ENCODE measurements around the gene SEBOX. TPM values are rescaled to one million over a fixed set of nuclear protein-coding genes. Genes with fewer than 3 reads are reported as not detected.
A peak's percentile ranks its signal among the peaks of the same experiment; 100 is the strongest.

SEBOX gene
- polyA plus RNA-seq, 3 donors = not detected

DNA sequence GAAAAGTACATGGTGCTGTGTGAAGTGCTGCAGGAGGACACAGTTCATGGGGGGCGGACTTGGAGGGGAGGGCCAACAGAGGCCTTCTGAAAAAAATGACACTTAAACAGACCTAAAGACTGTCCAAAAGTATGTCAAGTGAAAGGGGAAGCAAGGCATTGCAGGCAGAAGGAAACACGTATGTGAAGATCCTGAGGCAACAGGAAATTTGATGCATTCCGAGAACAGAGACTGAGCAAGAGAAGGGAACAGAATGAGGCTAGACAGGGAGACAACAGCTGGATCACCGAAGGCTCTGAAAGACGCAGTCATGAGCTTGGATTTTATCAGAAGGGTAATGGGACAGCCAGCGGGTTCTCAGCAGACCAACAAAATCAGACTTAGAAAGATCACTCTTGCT lies 30.8 kb downstream of the SEBOX start:
- peak overlapping the region; percentile 83 for H3K9ac ChIP-seq (ENCODE audit: insufficient read depth, low read length, poor library complexity, severe bottlenecking)
- H3K27ac ChIP-seq (ENCODE audit: low read depth in 1 of 2, low read length in 2 of 2) = peak overlapping the region; percentile 57 to 96
- H4K20me1 ChIP-seq (ENCODE audit: insufficient read depth, low read length) = peaks cover 6% of the 10 kb centered on the region
- H3K4me3 ChIP-seq (replicated peaks in 1 of 3; ENCODE audit: low read depth in 2 of 3, low read length in 3 of 3) = peak overlapping the region; percentile 62 to 93 (median 76)
- Mint-ChIP-seq H3K4me1 (peaks cover 40% of the 10 kb centered on the region), H3K4me3 (peak overlapping the region; percentile 93 to 95), H3K27me3 (ENCODE audit: low read depth in 3 of 3) (peaks cover 0 to 1% (median 0%) of the 10 kb centered on the region in 3 donors), H3K9me3 (no peaks in the 10 kb centered on the region), H3K27ac (peak overlapping the region; percentile 92 to 98 (median 96)), H3K36me3 (peaks cover 26 to 35% of the 10 kb centered on the region in 2 donors)
- TF ChIP-seq, protein P1, sequence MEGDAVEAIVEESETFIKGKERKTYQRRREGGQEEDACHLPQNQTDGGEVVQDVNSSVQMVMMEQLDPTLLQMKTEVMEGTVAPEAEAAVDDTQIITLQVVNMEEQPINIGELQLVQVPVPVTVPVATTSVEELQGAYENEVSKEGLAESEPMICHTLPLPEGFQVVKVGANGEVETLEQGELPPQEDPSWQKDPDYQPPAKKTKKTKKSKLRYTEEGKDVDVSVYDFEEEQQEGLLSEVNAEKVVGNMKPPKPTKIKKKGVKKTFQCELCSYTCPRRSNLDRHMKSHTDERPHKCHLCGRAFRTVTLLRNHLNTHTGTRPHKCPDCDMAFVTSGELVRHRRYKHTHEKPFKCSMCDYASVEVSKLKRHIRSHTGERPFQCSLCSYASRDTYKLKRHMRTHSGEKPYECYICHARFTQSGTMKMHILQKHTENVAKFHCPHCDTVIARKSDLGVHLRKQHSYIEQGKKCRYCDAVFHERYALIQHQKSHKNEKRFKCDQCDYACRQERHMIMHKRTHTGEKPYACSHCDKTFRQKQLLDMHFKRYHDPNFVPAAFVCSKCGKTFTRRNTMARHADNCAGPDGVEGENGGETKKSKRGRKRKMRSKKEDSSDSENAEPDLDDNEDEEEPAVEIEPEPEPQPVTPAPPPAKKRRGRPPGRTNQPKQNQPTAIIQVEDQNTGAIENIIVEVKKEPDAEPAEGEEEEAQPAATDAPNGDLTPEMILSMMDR (IDR thresholded peaks at IDR 0.05) = no peak
- intact Hi-C loops (cut with micrococcal nuclease) = loop anchor here in 1 of 2 donors (2.0 to 10.0 kb wide), 3 partner anchors 13 to 289 kb away; partner anchors contain the start of genes ALDOC, NLK and PIGS
- DNase-seq = peak; percentile 49 to 78 (median 67)
- H3K79me2 ChIP-seq (ENCODE audit: insufficient read depth, low read length) = peaks cover 71% of the 10 kb centered on the region
- no peaks in the 10 kb centered on the region for H3K27me3 ChIP-seq (ENCODE audit: control insufficient read depth in 2 of 2, insufficient read depth in 2 of 2, low read length in 2 of 2)
- WGBS (ENCODE audit: insufficient coverage) = 0% methylated on average over 2 of the region's 6 CpGs
- H3K4me1 ChIP-seq (ENCODE audit: control insufficient read depth in 1 of 2, insufficient read depth in 2 of 2, low read length in 2 of 2) = peaks cover 31 to 36% of the 10 kb centered on the region in 2 donors
- peak overlapping the region; percentile 25 for H2AFZ ChIP-seq (ENCODE audit: insufficient read depth, low read depth, low read length, poor library complexity, severe bottlenecking)
- H3K9me3 ChIP-seq (replicated peaks in 1 of 2; ENCODE audit: control insufficient read depth in 1 of 2, insufficient read depth in 1 of 2, low read length in 2 of 2) = no peaks in the 10 kb centered on the region
- peak overlapping the region; percentile 96 for H3K4me2 ChIP-seq (replicated peaks; ENCODE audit: extremely low read depth, low read length, poor library complexity, severe bottlenecking)
- peaks cover 23 to 33% of the 10 kb centered on the region in 2 donors for H3K36me3 ChIP-seq (replicated peaks in 1 of 2; ENCODE audit: control insufficient read depth in 1 of 2, insufficient read depth in 2 of 2, low read length in 2 of 2)

DNA sequence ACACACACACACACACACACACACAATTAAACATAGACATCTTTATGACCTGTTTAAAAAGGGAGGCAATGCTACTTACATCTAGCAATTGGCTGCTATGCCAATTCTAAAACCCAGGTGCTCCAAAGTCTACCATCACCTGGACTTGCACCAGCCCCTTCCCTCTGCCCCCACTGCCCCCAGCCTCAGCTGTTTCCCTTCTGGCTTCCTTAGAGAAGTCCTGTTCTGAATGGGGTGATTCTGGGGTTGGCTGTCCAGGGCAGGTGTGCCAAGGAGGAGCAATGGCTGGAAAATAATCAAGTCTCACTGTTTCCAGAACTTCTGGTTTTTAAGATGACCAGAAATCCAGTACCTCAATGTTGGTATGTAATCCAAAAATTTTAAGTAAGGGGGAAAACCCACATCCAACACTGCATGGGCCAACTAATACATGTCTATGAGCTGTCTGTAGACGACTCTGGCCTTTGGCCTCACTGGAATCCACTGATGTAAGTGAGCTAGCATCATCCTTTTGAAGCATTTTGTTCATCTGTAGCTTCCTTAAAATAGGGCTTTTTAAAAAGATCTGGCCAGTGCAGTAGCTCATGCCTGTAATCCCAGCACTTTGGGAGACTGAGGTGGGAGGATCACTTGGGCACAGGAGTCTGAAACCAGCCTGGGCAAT lies 31.8 kb downstream of the SEBOX start:
- peak overlapping the region in 1 of 3 experiments; percentile 93 for H3K4me3 ChIP-seq (replicated peaks in 1 of 3; ENCODE audit: low read depth in 2 of 3, low read length in 3 of 3)
- Mint-ChIP-seq H3K4me1 (peaks cover 40% of the 10 kb centered on the region), H3K9me3 (no peaks in the 10 kb centered on the region), H3K36me3 (peaks cover 32 to 45% of the 10 kb centered on the region in 2 donors), H3K27me3 (ENCODE audit: low read depth in 3 of 3) (peaks cover 0 to 1% (median 0%) of the 10 kb centered on the region in 3 donors), H3K4me3 (peak overlapping the region; percentile 93 to 95), H3K27ac (peak overlapping the region; percentile 92 to 98 (median 96))
- H3K9me3 ChIP-seq (replicated peaks in 1 of 2; ENCODE audit: control insufficient read depth in 1 of 2, insufficient read depth in 1 of 2, low read length in 2 of 2) = no peaks in the 10 kb centered on the region
- TF ChIP-seq, protein P1 (IDR thresholded peaks at IDR 0.05) = no peak
- peaks cover 4% of the 10 kb centered on the region for H4K20me1 ChIP-seq (ENCODE audit: insufficient read depth, low read length)
- intact Hi-C loops (cut with micrococcal nuclease) = loop anchor here in 1 of 2 donors (10.0 kb wide), 2 partner anchors 242 to 288 kb away; partner anchors contain the start of genes ALDOC, NLK and PIGS
- no peaks in the 10 kb centered on the region for H3K27me3 ChIP-seq (ENCODE audit: control insufficient read depth in 2 of 2, insufficient read depth in 2 of 2, low read length in 2 of 2)
- H3K79me2 ChIP-seq (ENCODE audit: insufficient read depth, low read length) = peaks cover 65% of the 10 kb centered on the region
- H3K4me2 ChIP-seq (replicated peaks; ENCODE audit: extremely low read depth, low read length, poor library complexity, severe bottlenecking) = peak overlapping the region; percentile 96
- H3K27ac ChIP-seq (ENCODE audit: low read depth in 1 of 2, low read length in 2 of 2) = peak overlapping the region; percentile 57 to 96
- peaks cover 31 to 36% of the 10 kb centered on the region in 2 donors for H3K4me1 ChIP-seq (ENCODE audit: control insufficient read depth in 1 of 2, insufficient read depth in 2 of 2, low read length in 2 of 2)
- no peak for DNase-seq
- H3K36me3 ChIP-seq (replicated peaks in 1 of 2; ENCODE audit: control insufficient read depth in 1 of 2, insufficient read depth in 2 of 2, low read length in 2 of 2) = peaks cover 32 to 42% of the 10 kb centered on the region in 2 donors
- no peak overlapping the region for H2AFZ ChIP-seq (ENCODE audit: insufficient read depth, low read depth, low read length, poor library complexity, severe bottlenecking)
- no peak overlapping the region for H3K9ac ChIP-seq (ENCODE audit: insufficient read depth, low read length, poor library complexity, severe bottlenecking)
- WGBS (ENCODE audit: insufficient coverage) = no CpG with 5 or more reads among the region's 1 CpG

Measured in CD14-positive monocyte (primary cell).